GM10248 (cell line): ENCODE data around the gene FOLR1.
"Not testable (repeated sequence)": the region's sequence is repeated elsewhere in the genome, so short reads cannot be mapped to it uniquely, and the experiment has no call there.

Source experiments
- CTCF ChIA-PET: fragments of 300-600 bp; sonication (Branson Sonifier 250); formaldehyde crosslinking; extraction: SDS; loops from one replicate; lab custom pipeline; 2021; ENCODE audit warnings: antibody characterized with exemption; lab: Yijun Ruan, JAX
- POLR2A ChIA-PET: fragments of 350-650 bp; sonication (Branson Sonifier 250); formaldehyde crosslinking; extraction: SDS; loops from one replicate; lab custom pipeline; 2020; ENCODE audit warnings: antibody characterized with exemption; lab: Yijun Ruan, JAX
- DNase-seq: peaks from one replicate; pipeline ENCODE4 v3.0.0; 2012; ENCODE audit errors: extremely low spot score
- TF ChIP-seq, protein P1 (sequence below): IDR thresholded peaks from 2 replicates; pipeline ENCODE4 v1.5.1; 2012; ENCODE audit warnings: mild to moderate bottlenecking, low read depth; ENCODE audit errors: extremely low read depth, missing control alignments, control extremely low read depth

Gene FOLR1

DNA sequence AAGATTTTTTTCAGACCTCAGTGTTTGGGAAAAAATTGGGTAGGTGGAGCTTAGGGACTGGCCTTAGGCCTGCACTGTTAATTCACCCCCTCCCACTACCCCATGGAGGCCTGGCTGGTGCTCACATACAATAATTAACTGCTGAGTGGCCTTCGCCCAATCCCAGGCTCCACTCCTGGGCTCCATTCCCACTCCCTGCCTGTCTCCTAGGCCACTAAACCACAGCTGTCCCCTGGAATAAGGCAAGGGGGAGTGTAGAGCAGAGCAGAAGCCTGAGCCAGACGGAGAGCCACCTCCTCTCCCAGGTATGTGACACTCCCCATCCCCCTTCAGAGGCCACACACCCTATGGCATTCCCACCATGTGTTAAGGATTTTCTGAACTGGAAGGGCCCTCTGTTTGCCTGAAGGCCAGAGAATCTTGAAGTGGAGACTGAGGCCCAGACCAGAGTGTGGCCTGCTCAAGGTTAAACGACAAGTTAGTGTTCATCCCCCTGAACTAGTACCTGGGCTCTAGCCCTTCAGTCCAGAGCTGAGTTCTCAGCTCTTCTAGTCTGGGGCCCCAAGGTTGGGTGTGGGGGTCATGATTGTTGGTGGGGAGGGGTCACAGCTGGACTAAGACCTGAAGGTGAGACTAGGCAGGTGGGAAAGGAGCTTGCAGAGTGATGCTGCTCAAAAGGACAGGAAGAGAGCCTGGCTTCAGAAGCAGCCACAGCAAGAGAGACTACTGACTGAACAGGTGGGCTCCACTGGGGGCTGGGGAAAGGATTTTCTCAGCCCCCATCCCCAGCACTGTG lies 2.3 kb upstream of the FOLR1 start:
- ChIA-PET POLR2A (no interaction called here), CTCF (interaction anchor here (0.9 to 1.7 kb wide), 3 partner anchors 15 to 49 kb away, joined by 3 to 4 read pairs (median 4); no protein-coding TSS in a partner anchor)
- no peak for DNase-seq
- TF ChIP-seq, protein P1, sequence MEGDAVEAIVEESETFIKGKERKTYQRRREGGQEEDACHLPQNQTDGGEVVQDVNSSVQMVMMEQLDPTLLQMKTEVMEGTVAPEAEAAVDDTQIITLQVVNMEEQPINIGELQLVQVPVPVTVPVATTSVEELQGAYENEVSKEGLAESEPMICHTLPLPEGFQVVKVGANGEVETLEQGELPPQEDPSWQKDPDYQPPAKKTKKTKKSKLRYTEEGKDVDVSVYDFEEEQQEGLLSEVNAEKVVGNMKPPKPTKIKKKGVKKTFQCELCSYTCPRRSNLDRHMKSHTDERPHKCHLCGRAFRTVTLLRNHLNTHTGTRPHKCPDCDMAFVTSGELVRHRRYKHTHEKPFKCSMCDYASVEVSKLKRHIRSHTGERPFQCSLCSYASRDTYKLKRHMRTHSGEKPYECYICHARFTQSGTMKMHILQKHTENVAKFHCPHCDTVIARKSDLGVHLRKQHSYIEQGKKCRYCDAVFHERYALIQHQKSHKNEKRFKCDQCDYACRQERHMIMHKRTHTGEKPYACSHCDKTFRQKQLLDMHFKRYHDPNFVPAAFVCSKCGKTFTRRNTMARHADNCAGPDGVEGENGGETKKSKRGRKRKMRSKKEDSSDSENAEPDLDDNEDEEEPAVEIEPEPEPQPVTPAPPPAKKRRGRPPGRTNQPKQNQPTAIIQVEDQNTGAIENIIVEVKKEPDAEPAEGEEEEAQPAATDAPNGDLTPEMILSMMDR: no peak

DNA sequence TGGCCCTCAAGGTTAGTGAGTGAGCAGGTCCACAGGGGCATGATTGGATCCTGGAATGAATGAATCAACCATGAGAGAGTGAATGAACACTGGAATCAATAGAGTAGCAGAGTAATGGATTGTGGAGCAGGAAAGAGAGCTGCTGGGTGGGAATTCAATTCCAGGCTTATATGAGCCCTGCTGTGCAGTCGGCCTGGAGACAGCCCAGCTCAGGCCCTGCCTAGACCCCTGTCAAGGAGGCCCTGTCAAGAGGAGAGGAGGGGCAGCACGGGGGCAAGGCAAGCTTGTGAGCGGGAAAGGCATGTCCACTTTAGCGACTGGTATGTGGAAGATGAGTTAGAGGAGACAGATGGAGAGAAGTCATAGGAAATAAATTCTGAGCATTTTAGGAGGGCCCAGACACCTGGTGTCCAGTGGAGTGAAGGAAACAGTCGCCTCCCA lies 1.3 kb upstream of the FOLR1 start:
- no peak for DNase-seq
- TF ChIP-seq, protein P1: no peak
- CTCF ChIA-PET: interaction anchor here (1.7 kb wide), 1 partner anchor 24 kb away, joined by 4 read pairs; no protein-coding TSS in a partner anchor
- POLR2A ChIA-PET: no interaction called here

DNA sequence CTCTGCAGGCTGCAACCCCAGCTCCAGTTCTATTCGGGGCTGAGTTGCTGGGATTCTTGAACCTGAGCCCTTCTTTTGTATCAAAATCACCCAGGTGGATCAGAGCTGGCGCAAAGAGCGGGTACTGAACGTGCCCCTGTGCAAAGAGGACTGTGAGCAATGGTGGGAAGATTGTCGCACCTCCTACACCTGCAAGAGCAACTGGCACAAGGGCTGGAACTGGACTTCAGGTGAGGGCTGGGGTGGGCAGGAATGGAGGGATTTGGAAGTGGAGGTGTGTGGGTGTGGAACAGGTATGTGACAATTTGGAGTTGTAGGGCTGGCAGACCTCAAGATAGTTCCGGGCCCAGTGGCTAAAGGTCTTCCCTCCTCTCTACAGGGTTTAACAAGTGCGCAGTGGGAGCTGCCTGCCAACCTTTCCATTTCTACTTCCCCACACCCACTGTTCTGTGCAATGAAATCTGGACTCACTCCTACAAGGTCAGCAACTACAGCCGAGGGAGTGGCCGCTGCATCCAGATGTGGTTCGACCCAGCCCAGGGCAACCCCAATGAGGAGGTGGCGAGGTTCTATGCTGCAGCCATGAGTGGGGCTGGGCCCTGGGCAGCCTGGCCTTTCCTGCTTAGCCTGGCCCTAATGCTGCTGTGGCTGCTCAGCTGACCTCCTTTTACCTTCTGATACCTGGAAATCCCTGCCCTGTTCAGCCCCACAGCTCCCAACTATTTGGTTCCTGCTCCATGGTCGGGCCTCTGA lies 3.8 kb downstream of the FOLR1 start:
- TF ChIP-seq, protein P1: no peak
- no peak for DNase-seq
- ChIA-PET CTCF (no interaction called here), POLR2A (no interaction called here)

DNA sequence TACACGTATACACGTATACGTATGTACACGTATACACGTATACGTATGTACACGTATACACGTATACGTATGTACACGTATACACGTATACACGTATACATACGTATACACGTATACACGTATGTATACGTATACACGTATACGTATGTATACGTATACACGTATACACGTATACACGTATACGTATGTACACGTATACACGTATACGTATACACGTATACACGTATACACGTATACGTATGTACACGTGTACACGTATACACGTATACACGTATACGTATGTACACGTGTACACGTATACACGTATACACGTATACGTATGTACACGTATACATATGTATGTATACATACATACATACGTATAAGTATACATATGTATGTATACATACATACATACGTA lies 9.5 kb downstream of the FOLR1 start:
- CTCF ChIA-PET, DNase-seq, POLR2A ChIA-PET: not testable (repeated sequence)

DNA sequence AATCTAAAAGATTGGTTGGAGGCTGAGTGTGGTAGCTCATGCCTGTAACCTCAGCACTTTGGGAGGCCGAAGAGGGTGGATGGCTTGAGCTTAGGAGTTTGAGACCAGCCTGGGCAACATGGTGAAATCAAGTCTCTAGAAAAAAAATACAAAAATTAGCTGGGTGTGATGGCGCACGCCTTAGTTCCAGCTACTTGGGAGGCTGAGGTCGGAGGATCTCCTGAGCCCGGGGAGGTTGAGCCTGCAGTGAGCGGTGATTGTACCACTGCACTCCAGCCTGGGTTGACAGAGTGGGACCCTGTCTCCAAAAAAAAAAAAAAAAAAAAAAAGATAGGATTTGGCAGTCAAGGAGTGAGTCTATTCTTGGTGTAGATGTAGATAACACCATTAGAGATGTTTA lies 10.6 kb downstream of the FOLR1 start:
- ChIA-PET POLR2A (no interaction called here), CTCF (no interaction called here)
- TF ChIP-seq, protein P1: no peak
- no peak for DNase-seq

DNA sequence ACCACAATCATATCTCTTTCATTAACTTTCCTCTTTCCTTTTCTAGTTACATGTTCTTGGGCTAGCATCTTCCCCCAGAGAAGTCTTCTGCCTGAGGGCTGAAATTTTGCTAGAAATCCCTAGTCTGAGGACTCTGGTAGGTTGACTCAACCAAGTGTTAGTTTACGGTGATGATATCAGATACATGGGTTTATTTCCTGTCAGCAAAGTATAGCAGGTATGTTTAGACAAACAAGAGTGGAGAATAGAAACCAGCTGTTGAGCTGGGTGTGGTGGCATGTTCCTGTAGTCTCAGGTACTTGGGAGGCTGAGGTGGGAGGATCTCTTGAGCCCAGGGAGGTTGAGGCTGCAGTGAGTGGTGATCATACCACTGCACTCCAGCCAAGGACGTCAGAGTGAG lies 11.2 kb downstream of the FOLR1 start:
- POLR2A ChIA-PET: no interaction called here
- TF ChIP-seq, protein P1: no peak
- CTCF ChIA-PET: no interaction called here

DNA sequence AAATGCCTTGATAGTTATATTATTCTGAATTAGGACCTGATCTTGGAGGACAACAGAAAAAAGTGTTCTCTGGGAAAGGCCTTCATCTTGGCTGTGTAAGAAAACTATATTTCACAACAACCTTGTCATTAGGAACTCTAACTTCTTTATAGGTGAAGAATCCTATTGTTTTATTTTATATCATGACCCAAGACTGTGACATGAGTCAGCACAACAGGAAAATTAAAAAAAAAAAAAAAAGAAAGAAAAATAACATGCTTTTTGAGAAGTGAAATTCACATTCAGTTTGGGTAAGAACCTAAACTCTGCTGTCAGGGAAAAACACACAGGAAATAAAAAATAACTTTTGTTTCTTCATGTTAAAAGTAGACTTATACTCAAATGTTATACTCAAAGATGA lies 12.9 kb downstream of the FOLR1 start:
- ChIA-PET CTCF (no interaction called here), POLR2A (no interaction called here)
- TF ChIP-seq, protein P1: no peak
- DNase-seq: no peak

More for the DNA sequence above, 11.2 kb downstream of the FOLR1 start:
- DNase-seq: no peak

DNA sequence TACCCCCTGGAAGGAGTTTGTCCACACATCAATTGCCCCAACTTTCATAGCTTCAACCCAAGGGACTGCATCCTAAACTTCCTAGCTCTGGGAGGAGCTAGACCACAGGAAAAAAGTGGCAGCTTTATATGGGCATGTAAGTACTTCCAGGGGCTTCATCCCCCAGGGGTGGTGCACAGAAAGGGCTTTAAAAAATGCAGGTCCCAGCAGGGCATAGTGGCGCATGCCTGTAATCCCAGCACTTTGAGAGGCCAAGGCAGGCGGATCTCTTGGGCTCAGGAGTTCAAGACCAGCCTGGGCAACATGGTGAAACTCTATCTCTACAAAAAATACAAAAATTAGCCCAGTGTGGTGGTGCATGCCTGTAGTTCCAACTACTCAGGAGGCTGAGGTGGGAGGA lies 14.9 kb downstream of the FOLR1 start:
- DNase-seq, POLR2A ChIA-PET: not testable (repeated sequence)
- CTCF ChIA-PET: interaction anchor here (1.1 to 1.5 kb wide), 2 partner anchors 9 to 182 kb away, joined by 3 read pairs; no protein-coding TSS in a partner anchor
